Fibroblast of villous mesenchyme (primary cell): ENCODE data around the gene FAM168A. TPM values are rescaled to one million over a fixed set of nuclear protein-coding genes. Genes with fewer than 3 reads are reported as not detected.
A peak's percentile ranks its signal among the peaks of the same experiment; 100 is the strongest.

ENCODE experiments used
- DNase-seq: peaks from one replicate; pipeline ENCODE4 v3.0.0-alpha.2; 2010; ENCODE audit warnings: low read depth
- H3K4me3 ChIP-seq: 2 replicates; pipeline ENCODE4 v1.5.1; 2011; ENCODE audit warnings: low read depth, mild to moderate bottlenecking, low read length
- total RNA-seq: library from RNA; depleted of rRNA; stranded (reverse); fragments of >200 nt; gene quantifications from 2 replicates; pipeline ENCODE4 v1.2.3, GENCODE V29; 2012
- TF ChIP-seq, protein P1 (sequence below): IDR thresholded peaks from 2 replicates; pipeline ENCODE4 v1.5.1; 2012; ENCODE audit warnings: low read depth, mild to moderate bottlenecking, low read length; ENCODE audit not compliant: insufficient read depth

Gene FAM168A, protein sequence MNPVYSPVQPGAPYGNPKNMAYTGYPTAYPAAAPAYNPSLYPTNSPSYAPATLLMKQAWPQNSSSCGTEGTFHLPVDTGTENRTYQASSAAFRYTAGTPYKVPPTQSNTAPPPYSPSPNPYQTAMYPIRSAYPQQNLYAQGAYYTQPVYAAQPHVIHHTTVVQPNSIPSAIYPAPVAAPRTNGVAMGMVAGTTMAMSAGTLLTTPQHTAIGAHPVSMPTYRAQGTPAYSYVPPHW
- 22.5 and 23.5 TPM in 2 replicates for total RNA-seq

GRCh38 chr11:73597956-73598718 is at the start of gene FAM168A:
TSS of gene FAM168A (minus strand) at chr11:73598112. CDS start at chr11:73468474, 129,638 bp downstream.
- peak; percentile 96 for DNase-seq
- TF ChIP-seq, protein P1, sequence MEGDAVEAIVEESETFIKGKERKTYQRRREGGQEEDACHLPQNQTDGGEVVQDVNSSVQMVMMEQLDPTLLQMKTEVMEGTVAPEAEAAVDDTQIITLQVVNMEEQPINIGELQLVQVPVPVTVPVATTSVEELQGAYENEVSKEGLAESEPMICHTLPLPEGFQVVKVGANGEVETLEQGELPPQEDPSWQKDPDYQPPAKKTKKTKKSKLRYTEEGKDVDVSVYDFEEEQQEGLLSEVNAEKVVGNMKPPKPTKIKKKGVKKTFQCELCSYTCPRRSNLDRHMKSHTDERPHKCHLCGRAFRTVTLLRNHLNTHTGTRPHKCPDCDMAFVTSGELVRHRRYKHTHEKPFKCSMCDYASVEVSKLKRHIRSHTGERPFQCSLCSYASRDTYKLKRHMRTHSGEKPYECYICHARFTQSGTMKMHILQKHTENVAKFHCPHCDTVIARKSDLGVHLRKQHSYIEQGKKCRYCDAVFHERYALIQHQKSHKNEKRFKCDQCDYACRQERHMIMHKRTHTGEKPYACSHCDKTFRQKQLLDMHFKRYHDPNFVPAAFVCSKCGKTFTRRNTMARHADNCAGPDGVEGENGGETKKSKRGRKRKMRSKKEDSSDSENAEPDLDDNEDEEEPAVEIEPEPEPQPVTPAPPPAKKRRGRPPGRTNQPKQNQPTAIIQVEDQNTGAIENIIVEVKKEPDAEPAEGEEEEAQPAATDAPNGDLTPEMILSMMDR: peak; percentile 12
- H3K4me3 ChIP-seq: peak within 1 kb of the TSS; percentile 78

GRCh38 chr11:73647459-73648100 is 49.7 kb upstream of the FAM168A start:
- H3K4me3 ChIP-seq: no peak overlapping the region
- TF ChIP-seq, protein P1: no peak

DNA sequence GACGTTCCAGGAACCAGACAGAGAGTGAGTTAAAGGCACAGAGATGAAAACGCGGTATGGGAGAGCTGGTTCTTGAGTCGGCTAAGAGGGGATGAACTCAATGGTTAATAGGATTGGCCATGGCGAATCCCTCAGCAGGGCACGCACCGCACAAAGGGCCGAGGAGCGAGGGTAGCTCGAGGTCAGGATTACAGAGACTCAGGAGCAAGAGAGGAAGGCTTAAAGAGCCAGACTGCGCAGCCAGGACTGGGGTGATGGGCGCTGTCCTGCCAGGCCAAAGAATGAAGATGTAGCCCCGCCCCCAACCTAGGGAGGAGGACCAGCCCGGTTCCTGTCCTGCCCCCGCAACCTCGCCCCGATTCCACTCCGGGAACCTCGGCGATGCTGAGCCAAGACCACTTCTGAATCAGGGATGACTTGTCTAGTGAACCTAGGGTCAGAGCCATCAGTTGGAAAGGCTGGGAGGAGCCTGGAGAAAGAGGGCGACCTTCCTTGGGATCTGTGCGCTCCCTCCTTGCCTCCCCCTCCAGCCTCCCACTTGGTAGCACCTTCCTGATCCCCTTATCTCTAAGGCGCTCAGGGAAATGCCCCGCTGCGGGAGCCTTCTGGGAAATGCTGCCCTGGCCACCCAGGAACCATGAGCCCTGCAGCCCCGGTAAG is 48.2 kb upstream of the FAM168A start, which contains the start of gene PLEKHB1:
Gene PLEKHB1, plus strand, starts transcription at position 610 of the 660 bp plus-strand sequence. Its CDS starts 28 bp downstream, at position 638.
- no peak within 1 kb of the TSS for H3K4me3 ChIP-seq
- DNase-seq: no peak
- TF ChIP-seq, protein P1: no peak

More at GRCh38 chr11:73647459-73648100, 49.7 kb upstream of the FAM168A start:
- peak; percentile 76 for DNase-seq

- TF ChIP-seq, protein P1: no peak
- H3K4me3 ChIP-seq: no peak overlapping the region
- no peak for DNase-seq
Observed at GRCh38 chr11:73645121-73645969, 47.4 kb upstream of the FAM168A start.

DNA sequence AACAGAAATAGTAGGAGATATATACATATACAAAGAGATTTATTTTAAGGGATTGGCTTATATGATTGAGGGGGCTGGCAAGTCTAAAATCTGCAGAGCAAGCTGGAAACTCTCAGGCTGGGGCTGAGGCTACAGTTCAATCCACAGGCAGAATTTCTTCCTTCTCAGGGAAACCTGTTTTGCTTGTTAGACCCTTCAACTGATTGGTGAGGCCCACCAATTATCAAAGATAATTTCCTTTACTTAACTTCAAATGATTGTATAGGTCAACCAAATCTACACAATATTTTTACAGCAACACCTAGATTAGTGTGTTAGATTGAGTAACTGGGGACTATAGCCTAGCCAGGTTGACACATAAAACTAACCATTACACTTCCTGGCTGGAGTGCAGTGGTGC is 43.8 kb upstream of the FAM168A start:
- DNase-seq: no peak
- no peak overlapping the region for H3K4me3 ChIP-seq
- TF ChIP-seq, protein P1: no peak

- DNase-seq: no peak
- TF ChIP-seq, protein P1: no peak
- no peak overlapping the region for H3K4me3 ChIP-seq
Observed at GRCh38 chr11:73640592-73640991, 42.7 kb upstream of the FAM168A start.
